ENCODE results near the gene IRGQ.
A peak's percentile ranks its signal among the peaks of the same experiment; 100 is the strongest.
"Not testable (repeated sequence)": the region's sequence is repeated elsewhere in the genome, so short reads cannot be mapped to it uniquely, and the experiment has no call there.

IRGQ gene

DNA sequence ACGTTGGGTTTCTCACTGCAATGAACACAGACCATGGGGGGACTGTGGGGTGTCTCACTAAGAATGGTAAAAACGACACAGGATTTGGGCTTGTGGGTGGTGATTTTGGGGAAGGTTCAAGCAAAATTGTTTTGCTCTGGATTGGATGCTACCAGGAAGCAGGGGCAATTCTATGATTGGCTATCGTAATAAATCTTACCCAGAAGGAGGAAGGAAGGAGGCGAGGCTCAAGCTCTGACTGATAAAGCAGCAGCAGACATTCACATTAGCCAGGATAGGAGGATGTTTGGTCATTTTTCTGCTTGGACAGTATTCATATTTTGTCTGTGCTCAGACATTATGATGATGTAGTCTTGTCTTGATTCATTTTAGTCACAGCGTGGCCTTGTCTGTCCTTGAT, 1.9 kb upstream of the IRGQ start:
- peak; percentile 54 to 57 for DNase-seq

DNA sequence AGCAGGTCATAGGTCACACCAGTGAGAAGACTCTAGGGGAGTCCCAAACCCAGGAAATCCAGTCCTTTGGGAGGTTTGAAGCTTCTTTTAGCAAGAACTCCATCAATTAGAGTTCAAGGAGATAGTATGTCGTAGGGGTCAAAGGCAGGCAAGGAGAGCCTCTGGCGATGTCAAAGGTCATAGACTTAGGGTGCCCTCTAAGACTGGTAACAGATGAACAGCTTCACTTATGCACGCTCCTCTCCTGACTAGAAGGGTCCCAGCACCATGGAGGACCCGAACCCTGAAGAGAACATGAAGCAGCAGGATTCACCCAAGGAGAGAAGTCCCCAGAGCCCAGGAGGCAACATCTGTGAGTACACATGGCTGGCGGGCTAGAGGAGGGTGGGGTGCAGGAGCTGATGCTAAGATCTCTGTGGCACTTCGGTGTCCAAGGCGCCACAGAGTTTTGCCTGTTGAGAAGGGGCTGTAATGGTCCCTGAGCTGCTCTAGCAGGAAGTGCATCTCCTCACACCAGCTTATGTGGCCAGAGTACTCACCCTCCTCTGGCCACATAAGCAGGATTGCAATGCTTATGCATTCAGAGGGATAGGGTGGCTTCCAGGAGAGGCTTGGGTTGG, 1.0 kb upstream of the IRGQ start:
- peak in 1 of 2 donors; percentile 17 for DNase-seq

DNA sequence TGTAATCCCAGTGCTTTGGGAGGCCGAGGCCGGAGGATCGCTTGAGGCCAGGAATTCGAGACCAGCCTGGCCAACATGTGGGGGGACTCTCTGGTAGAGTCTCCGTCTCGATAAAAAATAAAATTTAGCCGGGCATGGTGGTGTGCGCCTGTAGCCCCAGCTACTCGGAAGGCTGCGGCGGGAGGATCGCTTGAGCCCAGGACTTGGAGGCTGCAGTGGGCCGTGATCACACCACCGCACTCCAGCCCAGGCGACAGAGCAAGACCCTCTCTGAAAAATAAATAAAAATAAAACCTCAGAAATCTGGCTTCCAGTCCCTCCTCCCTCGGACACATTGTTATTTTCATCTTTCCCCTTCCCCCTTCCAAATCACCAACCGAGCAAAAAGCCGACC, 332 bp downstream of the IRGQ start:
- DNase-seq = no peak

DNA sequence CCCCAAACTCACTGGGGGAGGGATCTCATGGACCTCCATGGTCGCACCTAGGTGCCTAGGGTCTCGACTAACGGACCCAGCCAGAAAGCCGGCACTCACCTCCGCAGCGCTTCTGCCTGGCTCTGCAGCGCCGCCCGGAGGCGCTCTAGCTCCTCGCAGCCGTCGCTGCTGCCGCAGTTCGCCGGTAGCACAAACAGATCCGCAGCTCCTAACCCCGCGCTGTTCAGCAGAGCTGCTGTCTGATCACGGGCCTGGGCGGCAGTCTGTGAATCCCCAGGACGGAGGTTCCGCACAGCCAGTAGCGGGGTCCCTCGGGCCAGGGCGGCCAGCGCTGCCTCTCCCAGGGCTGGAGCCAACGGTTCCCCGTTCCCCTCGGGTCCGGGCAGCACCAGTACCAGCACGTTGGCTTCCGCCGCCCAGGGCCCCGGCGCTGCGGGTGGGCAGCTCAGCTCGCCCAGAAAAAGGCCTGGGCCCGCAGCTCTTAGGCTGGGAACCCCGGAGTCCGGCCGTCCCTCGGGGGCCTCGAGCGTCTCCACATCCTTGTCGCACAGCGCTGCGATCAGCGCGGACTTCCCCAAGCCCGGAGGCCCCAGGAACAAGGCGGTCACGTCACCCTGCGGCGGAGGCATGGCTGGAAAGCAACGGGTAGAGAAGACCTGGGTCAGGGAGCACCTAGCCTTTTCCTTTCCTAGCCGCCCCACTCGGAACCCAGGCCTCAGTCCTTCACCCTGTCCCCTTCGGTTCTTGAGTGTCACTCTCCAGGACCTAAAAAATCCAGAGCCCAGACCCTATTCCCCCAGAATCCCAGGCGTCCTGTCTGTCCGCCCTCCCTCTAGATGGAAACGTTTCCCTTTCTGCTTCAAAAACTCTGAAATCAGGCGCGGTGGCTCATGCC, 977 bp downstream of the IRGQ start:
- peak; percentile 56 to 69 for DNase-seq

DNA sequence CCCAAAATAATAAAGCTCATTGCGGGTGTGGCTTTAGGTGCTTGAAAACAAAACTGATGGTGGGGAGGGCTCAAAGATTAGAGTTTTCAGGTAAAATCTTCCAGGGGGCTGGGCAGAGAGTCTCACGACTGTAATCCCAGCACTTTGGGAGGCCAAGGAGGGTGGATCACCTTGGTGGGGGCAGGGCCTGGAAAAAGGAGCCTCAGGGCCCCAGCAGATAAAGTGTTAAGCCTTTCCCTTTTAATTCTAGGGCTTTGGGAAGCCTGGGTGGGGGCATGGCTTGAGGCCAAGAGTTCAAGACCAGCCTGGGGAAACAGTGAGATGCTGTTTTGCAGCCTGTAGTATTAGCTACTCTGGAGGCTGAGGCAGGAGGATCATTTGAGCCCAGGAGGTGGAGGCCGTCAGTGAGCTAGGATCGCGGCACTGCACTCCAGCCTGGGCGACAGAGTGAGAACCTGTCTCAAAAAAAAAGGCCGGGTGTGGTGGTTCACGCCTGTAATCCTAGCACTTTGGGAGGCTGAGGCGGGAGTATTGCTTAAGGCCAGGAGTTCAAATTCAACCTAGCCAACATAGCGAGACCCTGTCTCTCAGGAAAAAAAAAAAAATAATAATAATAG, 1.7 kb downstream of the IRGQ start:
- no peak for DNase-seq

DNA sequence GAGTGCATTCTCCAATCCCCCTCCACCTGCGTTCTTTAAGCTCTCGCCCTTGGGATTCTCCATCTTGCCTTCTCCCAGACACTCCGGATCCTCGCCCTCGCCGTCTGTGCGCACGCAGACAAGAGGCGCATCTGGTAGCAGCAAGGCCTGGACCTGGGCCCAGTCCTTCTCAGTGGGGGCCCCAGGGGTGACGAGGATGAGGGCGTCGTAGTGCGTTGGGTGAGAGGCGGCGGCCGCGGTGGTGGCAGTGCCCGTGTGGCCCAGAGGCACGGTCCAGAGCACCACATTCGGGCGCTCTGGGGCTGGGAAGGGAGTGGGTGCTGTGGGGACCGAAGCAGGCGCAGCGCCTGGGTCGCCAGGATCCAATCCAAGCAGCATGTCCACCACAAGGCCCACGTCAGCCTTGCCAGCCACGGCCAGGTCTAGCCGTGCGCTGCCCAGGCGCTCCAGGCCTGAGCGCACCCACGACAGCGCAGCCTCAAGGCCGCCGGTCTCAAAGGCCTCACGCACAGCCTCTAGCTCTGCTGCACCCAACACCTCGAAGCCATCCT, 3.1 kb downstream of the IRGQ start:
- DNase-seq = no peak

DNA sequence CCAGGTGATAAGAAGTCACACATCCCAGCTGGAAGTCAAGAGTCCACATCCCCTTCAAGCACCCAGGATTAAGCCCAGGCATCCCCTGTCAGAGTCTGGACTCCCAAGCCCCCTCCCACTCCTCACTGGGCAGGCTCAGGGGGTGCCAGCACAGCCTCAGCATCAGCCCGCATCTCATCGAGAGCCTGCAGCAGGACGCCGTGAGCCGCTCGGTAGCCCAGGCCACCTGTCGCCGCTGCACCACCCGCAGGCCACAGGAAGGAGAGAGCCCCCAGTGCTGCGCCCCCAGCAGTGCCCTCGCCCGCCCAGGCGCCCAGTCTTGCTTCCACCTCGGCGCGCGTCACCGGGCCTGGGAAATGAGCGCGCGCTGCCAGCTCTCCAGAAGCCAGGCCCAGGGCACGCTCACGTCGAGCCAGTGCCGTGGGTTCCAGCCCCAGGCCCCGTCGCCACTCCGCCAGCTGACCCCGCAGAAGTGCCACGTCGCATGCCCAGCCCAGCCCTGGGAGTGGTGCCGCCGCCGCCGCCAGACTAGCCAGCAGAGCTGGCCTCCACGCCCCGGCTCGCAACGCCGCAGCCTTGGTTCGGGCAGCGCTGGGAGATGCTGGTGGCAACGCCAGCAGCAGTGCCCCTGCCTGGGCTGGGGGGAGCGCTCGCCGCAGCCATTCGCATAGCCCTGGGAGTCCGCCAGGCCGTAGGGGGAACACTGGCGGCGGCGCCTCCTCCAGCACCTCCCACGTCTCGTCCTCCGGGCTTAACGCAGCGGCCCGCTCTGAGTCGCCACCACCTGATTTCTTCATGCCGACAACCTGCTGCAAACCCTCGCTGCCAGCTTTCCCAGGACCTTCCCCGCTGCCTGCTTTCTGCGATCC, 3.8 kb downstream of the IRGQ start:
- no peak for DNase-seq

DNA sequence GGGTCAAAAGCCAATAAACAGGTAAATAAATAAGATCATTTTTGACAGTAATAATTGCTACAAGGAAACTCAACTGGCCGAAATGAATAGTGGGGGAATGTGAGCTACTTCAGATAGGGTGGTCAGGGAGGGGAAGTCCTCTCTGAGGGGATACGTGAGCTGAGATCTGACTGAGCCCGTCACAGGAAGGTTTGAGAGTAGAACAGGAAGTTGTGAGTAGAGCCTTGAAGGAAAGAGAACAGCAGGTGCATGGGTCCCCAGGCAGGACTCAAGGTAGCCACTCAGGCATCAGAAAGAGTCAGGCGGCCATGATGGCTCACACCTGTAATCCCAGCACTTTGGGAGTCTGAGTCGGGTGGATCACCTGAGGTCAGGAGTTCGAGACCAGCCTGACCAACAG, 6.3 kb downstream of the IRGQ start:
- DNase-seq = no peak

DNA sequence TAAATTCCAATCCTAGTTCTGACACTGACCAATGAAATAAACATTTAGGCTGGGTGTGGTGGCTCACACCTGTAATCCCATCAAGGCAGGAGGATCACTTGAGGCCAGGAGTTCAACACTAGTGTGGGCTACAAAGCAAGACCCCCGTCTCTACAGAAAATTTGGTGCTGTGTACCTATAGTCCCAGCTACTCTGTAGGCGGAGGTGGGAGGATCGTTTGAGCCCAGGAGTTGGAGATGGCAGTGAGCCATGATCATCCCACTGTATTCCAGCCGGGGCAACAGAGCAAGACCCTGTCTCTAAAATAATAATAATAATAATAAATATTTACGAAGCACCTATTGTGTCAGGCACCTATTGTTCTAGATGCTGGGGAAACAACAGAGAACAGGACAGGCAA, 6.7 kb downstream of the IRGQ start:
- DNase-seq = no peak

DNA sequence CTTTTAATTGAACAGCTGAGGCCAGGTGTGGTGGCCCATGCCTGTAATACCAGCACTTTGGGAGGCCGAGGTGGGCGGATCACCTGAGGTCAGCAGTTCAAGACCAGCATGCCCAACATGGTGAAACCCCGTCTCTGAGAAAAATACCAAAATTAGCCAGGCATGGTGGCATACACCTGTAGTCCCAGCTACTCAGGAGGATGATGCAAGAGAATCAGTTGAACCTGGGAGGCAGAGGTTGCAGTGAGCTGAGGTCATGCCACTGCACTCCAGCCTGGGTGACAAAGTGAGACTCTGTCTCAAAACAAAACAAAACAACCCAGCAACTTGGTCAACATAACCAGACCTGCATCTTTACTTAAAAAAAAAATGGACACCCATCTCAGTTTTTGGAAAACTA, 8.9 kb downstream of the IRGQ start:
- DNase-seq = not testable (repeated sequence)

DNA sequence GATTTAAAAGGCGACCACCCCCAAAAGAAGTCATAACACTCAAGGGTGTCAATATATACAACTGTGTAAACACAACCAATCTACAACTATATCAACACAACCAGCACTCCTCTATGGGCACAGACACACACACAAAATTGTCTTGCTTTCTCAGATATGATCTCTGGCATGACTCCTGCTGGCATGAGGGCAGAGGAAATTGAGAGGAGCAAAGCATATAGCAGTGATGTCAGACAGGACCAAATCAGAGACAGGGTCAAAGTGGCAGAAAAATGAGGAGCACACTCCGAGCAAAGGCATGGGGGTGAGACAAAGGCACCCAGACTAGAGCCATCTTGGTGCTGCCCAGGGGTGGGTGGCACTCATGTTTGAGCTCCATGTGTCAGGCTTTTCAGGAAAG, 9.6 kb downstream of the IRGQ start:
- DNase-seq = no peak

DNA sequence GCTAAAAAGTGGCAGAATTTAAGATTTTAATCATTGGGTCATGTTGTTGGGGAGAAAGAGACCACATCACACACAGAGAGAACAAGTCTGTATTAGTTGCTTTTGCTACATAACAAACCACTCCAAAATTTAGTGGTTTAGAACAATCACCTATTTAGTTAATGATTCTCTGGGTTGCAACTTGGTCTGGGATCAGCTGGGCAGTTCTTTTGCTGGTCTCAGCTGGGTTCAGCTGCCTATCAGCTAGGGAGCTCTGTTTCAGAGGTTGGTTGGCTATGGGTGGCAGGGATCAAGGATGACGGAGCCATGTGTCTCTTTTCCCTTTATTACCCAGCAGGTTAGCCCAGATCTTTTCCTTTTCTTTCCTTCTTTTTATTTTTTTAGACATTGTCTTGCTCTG, 11.4 kb downstream of the IRGQ start:
- DNase-seq = no peak

DNA sequence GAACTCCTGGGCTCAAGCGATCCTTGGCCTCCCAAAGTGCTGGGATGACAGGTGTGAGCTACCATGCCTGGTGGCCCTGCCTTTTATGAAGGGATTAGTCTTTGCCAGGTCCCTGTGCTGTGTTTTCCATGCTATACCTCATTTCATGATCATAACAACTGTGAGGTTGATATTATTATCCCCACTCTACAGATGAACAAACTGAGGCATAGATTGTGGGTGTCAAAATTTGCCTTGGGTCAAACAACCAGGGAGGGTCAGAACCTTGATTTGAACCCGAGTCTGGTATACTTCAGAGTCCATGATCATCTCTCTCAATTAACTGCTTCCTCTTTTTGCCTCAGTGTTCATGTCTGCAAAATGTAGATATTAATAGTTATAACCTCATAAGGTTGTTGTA, 13.4 kb downstream of the IRGQ start:
- no peak for DNase-seq

DNA sequence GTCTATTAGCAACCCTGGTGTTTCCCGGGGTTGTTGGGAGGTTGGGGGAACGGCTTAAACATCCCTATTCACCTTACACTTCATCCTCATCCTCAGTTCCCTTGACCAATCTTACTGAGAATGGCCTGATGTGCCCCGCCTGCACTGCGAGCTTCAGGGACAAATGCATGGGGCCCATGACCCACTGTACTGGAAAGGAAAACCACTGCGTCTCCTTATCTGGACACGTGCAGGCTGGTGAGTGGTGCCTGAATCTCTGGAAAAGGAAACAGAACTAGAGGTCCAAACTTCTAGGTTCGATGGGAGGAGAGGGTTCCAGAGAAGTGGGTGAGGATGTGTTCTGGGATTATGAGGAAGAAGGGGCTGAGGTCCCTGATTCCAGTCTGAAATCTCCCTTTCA, 14.5 kb downstream of the IRGQ start:
- no peak for DNase-seq

DNA sequence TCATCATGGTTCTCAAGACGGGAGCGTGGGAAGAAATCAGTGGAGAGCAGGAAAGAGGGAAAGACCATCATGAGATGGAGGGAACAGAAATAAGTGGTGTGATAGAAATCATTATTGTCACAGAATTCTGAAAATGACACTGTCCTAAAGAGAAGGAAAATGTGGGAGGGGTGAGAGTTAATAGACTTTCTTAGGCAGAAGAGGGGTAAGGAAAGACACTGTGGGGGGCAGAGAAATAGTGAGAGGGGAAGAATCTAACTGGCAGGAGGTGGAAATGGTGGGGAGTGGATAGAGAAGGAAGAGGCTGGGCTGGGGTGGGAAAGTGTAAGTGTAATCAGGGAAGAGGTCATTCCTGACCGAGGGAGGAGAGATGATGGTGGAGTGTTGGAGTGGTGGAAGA, 17.1 kb downstream of the IRGQ start:
- DNase-seq = no peak

DNA sequence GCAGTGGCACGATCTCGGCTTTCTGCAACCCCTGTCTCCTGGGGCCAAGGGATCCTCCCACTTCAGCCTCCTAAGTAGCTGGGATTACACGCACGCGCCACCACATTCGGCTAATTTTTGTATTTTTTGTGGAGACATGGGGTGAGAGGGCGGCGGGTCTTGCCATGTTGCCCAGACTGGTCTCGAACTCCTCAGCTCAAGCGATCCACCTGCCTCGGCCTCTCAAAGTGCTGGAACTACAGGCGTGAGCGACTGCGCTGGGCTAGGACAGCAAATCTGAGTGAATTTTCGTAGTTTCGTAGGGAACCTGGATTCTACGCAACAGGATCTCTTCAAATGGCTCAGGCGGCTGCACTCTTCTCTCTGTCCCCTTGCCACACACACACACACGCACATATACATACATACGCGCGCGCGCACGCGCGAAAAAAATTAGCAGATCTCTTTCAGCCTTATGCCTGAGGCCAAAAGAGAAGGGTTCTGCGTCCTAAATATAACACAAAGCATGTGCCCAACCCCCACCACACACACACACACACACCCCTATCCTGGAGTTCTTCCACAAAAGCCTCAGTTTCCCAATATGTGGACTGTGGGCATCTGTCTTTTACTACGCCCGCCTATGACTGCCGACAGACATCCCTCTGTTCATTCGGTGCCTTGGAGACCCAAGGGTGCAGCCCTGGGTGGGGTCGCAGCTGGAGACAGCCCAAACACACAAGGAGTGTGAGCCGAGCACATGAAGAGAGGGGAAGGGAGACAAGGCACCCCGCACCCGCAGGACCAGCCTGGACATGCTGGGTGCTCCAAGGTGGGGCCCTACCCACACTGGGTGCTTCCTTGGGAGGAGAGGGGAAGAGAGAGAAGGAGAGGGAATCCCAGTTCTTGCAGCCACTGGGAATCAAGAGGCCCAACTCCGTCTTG, 19.7 kb downstream of the IRGQ start:
- DNase-seq = no peak

DNA sequence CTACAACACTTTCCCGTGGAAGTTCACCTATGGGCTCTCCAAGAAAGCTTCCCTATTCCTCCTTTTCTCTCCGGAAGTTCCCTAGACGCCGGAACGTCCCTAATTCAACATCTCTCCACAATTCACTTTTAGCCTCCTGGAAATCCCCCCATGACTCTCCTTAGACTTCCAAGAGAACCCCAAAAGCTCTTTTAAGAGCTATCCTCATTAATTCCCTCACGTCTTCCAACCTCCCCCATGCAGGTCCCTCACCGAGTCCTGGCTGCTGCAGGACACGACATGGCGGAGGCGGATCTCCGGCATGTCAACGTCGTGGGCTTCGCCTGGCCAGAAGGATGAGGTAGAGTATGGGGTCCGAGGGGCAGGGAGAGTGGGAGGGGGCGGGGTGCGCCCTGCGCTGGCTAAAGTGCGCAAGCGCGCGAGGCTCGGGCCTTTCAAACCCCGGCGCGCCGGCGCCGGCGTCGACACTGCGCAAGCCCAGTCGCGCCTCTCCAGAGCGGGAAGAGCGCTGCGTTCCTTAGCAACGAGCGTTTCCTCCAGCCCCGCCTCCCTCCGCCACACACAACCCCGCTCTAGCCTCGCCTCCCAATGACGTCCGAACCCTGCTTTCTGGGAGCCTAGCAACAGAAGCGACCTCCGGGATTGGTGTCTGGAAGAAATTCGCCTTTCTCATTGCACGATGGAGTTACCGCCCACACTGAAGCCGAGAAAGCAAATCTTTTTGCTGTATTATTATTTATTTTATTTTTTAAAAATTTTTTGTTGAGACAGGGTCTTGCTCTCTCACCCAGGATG, 20.6 kb downstream of the IRGQ start, which contains the start of the genes PINLYP and XRCC1:
PINLYP (plus strand) TSS at position 646 of the 795 bp plus-strand sequence. CDS start 1,391 bp downstream, outside the sequence.
XRCC1 (minus strand) TSS at position 372 of the 795 bp plus-strand sequence; CDS start at position 303, 69 bp downstream.
- peak; percentile 99 for DNase-seq

DNA sequence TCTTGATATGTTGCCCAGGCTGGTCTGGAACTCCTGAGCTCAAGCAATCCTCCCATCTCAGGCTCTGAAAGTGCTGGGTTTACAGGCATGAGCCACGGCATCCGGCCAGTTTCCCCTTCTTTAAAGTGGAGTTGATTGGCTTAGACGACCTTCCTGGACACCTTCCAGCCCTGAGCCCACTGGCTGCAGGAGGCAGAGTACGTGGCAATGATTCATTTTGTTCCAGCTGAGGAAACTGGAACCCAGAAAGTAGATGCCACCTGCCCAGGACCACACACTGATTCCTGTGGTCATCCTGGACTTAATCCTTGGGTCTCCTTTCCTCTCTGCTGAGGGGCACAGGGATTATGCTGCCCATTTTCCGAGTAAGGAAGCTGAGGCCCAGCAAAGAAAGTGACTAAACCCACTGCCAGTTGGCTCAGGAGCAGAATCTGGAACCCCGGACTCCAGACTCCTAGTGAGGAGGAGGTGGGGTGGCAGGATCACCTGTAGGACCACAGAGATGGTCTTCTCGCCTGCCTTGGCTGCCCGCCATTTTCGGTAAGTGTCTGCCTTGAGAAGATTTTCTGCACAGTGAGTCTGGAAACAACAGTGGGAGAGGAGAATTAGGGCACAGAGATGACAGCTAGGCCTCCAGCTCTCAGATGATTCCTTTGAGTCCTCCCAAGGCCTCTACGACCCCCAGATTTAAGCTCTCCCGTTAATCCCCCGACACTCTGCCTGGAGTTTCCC, 21.3 kb downstream of the IRGQ start:
- no peak for DNase-seq

DNA sequence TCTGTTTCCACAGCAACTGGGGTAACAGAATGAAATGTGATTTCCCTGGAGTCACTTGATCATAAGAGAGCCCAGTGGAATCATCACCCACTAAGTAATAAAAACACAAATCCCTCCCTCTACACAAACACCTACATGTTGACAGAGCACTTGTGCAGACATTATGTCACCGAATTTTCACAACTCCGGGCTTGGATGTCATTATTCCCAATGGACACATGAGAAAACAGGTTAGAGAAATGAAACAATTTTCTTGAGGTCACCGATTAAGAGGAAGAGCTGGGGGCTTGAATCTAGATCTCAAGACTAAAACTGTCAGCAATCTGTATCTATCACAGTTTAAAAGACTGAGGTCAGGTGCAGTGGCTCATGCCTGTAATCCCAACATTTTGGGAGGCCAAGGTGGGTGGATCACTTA, 23.8 kb downstream of the IRGQ start:
- DNase-seq = peak; percentile 37 to 46
